Measurements from ENCODE around the gene DCT. TPM values are rescaled to one million over a fixed set of nuclear protein-coding genes. Genes with fewer than 3 reads are reported as not detected.
"Not testable (repeated sequence)": the region's sequence is repeated elsewhere in the genome, so short reads cannot be mapped to it uniquely, and the experiment has no call there.

DCT gene
- 1 to 10 TPM in 2 of 4 donors, under 1 TPM in 1, not detected in 1; 0.60 to 1.5 (median 1.0) TPM for total RNA-seq

DNA sequence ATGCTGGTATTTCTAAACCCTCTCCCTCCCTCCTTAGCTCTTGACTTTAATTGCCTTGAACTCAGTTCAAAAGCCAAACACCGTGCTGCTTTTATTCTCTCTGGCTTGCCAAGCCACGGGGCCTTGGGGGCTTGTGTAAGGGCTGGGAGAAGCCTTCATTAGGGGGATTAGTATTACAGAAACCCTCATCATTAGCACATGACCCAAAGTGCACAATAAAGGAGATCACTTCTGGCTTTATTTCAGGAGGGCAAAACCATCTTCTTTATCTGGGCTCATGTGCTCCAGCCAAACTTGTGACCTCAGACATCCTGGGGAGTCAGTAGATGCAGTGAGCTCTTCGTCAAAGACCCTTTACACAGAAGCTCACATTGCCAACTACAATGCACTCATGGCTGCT lies at the start of gene DCT:
DCT (minus strand) TSS at position 67 of the 400 bp plus-strand sequence. CDS start 427 bp downstream, outside the sequence.
- ATAC-seq (ENCODE audit: low FRiP score) (no peak), DNase-seq (ENCODE audit: low spot score) (no peak)
- no peak for TF ChIP-seq CTCF (IDR thresholded peaks at IDR 0.05)

GRCh38 chr13:94526956-94527355 lies 47.5 kb upstream of the DCT start:
- DNase-seq (ENCODE audit: low spot score); ATAC-seq (ENCODE audit: low FRiP score): not testable (repeated sequence)

GRCh38 chr13:94525781-94526180 lies 46.3 kb upstream of the DCT start:
- ATAC-seq (ENCODE audit: low FRiP score) (no peak), DNase-seq (ENCODE audit: low spot score) (no peak)
- no peak for TF ChIP-seq CTCF (IDR thresholded peaks at IDR 0.05)

GRCh38 chr13:94524407-94524806 lies 44.9 kb upstream of the DCT start:
- TF ChIP-seq CTCF (IDR thresholded peaks at IDR 0.05) = no peak
- no peak for DNase-seq (ENCODE audit: low spot score)
- ATAC-seq (ENCODE audit: low FRiP score) = no peak

GRCh38 chr13:94520001-94520400 lies 40.5 kb upstream of the DCT start:
- no peak for ATAC-seq (ENCODE audit: low FRiP score)
- no peak for DNase-seq (ENCODE audit: low spot score)
- no peak for TF ChIP-seq CTCF (IDR thresholded peaks at IDR 0.05)

GRCh38 chr13:94516456-94516855 lies 37.0 kb upstream of the DCT start:
- ATAC-seq (ENCODE audit: low FRiP score) (no peak), DNase-seq (ENCODE audit: low spot score) (no peak)
- TF ChIP-seq CTCF (IDR thresholded peaks at IDR 0.05) = no peak

GRCh38 chr13:94515911-94516310 lies 36.4 kb upstream of the DCT start:
- DNase-seq (ENCODE audit: low spot score) (no peak), ATAC-seq (ENCODE audit: low FRiP score) (no peak)
- TF ChIP-seq CTCF (IDR thresholded peaks at IDR 0.05) = no peak

DNA sequence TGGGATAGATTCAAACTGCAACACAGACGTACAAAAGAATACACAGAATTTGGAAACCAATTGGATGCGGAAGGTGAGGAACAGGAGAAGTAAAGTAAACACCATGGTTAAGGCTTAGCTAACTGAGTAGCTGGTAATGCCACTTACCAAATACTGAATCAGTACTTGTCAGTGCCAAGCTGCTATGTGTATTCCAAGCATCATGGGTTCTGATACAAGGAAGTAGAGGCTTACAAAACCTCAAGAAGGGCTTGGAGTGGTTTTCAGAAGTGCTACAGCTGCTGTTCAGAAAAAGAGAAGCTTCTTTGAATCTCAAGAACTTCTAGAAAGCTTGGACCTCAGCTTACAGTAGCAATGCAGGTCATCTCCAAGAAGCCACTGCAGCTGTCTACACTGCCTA lies 35.9 kb upstream of the DCT start:
- no peak for TF ChIP-seq CTCF (IDR thresholded peaks at IDR 0.05)
- no peak for DNase-seq (ENCODE audit: low spot score)
- no peak for ATAC-seq (ENCODE audit: low FRiP score)

All from omental fat pad (tissue), 4 donors.